Activated CD4-positive, alpha-beta T cell treated with anti-CD3 and anti-CD28 coated beads for 4 hours (primary cell): ENCODE measurements around the gene ARTN.
A peak's percentile ranks its signal among the peaks of the same experiment; 100 is the strongest.

Experiments
- DNase-seq, 2 donors: peaks; one replicate each; pipeline ENCODE4 v3.0.0-alpha.2; 2020

ARTN gene

DNA sequence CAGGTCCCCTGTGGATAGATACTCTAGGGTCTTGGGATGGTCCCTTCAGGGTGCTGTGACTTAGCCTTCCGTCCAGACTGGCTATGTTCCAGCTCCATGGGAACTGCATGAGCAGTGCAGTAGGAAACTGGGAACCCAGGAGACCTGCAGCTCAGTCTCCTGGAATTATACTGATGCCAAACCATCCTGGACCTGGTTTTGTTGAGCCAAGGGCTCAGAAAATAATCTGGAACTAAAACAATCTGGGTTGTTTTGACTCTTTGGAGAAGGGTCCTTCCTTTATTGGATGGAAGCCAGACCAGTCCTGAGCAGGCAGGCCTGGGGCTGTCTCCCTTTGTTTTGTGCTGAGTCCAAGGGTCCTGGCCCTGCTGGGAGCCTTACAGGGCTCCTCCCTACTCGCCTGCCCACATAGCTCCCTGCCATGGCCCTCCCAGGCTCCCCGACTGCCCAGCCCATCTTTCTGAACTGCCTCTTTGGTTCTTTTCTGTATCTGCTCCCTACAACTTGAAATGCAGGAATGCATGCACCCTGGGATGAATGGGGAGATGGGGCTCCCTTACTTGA is 14.4 kb downstream of the ARTN start:
- no peak for DNase-seq

DNA sequence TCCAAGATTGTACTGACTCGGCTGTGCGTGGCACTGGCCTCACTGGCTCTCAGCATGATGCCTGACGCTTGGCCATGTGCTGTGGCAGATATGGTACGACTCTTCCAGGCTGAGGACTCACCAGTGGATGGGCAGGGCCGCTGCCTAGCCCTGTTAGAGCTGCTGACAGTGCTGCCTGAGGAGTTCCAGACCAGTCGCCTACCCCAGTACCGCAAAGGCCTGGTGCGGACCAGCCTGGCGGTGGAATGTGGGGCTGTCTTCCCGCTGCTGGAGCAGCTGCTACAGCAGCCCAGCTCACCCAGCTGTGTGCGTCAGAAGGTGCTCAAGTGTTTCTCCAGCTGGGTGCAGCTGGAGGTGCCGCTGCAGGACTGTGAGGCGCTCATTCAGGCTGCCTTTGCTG is 16.1 kb downstream of the ARTN start:
- DNase-seq: no peak

DNA sequence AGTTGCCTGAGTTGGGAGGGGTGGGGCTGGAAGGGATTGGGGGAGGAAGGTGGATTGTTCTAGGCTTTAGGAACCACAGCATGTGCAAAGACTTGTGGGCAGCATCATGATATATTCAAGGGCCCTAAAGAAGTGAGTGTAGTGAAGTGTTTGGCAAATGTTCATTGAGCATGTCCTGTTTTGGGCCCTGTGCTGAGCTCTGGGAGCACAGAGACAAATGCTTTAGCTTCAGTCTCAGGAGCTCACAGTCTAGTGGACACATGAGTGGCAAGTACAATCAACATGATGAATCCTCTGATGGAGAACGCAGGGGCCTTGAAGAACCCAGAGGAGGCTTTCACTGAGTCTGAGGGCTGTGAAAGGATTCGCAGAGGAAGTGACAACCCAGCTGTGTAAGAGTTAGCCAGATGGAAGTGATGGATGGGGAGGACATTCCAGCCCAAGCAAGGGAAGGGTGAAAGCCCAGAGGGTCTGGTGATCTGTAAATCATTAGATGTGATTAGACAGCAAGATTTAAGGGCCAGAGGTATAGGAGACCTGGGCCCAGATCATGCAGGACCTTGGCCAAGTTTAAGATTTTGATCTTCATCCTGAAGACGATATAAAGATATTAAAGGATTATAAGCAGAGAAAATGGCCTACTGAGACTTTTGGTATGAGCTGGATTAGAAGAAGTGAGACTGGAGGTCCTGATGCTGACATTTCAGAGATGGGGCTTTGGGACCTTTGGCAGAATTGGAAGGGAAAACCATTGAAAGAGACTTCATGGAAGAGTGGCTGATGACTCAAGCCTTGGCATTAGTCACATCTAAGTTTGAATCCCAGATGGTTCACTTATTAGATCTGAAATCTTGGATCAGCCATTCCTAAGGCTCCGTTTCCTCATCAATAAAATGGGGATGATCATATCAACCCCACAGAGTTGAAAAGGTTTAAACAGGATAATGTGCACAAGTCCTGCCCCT is 17.7 kb downstream of the ARTN start:
- DNase-seq: no peak

DNA sequence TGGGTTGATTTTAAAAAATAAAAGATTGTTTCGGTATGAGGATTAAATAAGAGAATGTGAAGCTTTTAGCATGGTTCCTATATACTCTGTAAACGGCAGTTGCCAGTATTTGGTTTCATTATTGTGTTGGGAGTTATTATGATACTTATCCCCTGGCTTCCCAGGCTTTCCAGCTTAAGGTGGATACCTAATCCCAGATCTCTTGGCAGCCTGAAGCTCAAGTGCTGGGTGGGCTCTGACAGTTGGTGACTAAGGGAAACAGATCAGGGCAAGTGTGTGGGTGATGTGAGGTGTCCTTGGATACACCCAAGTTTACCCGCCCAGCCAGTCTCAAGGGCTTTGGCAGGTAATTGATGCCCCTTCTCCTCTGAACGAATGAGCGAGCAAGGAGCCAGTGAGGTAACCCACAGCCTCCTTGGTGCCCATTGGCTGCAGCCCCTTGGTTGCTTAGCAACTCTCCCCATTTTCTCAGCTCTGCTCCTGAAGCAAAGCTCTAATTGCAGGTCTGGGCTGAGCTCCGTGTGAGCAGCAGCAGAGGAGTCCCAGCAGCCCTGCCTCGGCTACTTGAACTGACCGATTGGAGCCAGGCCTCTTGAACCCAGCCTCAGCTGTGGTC is 19.2 kb downstream of the ARTN start:
- no peak for DNase-seq

DNA sequence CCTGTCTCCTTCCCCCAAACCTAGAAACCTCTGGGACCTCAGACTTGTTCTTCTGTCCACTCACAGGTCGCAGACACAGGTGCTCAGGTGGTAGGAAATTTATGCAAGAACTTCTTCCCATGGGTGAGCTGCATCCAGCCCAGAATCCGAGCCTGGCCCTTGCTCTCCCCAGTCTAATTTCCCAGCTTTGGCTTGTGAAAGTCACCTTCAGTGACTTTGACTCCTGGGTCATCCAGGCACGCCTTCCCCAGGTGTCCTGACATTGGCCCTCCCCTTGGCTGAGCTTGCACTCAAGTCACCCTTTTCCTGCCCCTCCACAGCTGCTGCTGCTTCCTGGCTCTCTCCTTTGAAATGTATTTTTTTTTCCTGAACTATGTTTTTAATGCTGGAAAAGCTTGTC is 19.8 kb downstream of the ARTN start:
- DNase-seq: no peak

DNA sequence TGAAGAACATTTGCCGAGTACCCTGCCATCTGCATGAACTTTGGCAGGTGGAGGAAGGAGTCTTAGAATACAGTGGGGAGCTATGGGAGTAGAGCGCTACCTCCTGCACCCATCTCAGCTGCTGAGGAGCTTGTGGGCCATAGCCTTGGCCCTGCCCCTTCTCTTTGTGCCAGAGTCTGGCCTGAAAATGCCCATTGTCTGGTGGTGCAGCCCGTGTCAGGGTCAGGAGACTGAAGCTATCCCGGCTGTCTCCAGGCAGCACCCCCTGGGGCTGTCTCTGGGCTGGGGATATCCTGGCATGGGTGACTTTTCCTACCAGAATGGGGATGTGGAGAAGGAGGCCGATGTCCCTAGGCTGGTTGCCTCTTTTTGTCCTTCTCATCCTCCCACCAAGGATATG is 20.4 kb downstream of the ARTN start:
- no peak for DNase-seq

DNA sequence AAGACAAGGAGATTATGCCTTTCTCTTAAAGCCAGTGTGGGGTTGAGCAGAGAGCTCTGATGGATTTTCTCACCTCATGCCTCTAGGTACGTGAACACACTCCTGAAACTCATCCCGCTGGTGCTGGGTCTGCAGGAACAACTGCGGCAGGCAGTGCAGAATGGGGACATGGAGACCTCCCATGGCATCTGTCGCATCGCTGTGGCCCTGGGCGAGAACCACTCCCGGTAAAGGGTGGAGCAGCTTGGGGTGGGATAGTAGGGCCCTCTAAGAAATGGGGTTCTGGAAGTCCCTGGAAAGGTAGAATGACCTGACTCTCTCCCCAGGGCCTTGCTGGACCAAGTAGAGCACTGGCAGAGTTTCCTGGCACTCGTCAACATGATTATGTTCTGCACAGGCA is 22.6 kb downstream of the ARTN start:
- no peak for DNase-seq

DNA sequence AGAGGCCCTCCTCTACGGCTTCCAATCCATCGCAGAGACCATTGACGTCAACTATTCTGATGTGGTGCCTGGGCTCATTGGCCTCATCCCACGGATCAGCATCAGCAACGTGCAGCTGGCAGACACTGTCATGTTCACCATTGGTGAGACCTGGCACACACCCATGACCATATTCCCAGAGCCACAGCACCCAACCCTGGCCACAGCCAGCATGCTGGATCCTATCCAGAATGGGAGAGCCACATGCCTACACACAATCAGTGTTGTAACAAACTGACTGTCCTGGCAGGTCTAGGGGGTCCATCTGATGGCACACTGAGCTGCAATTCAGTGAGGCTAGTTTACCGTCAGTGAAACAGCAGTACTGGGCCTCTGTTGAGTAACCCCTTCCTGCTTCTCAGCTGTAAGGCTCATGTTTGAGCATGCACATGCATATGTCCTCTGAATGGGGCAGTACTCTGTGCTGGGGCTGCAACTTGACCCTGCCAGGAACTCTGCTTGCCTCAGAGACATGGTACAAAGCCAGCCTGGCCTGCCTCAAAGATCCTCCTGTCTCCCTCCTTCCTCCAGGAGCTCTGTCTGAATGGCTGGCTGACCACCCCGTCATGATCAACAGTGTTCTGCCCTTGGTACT is 23.9 kb downstream of the ARTN start:
- no peak for DNase-seq

DNA sequence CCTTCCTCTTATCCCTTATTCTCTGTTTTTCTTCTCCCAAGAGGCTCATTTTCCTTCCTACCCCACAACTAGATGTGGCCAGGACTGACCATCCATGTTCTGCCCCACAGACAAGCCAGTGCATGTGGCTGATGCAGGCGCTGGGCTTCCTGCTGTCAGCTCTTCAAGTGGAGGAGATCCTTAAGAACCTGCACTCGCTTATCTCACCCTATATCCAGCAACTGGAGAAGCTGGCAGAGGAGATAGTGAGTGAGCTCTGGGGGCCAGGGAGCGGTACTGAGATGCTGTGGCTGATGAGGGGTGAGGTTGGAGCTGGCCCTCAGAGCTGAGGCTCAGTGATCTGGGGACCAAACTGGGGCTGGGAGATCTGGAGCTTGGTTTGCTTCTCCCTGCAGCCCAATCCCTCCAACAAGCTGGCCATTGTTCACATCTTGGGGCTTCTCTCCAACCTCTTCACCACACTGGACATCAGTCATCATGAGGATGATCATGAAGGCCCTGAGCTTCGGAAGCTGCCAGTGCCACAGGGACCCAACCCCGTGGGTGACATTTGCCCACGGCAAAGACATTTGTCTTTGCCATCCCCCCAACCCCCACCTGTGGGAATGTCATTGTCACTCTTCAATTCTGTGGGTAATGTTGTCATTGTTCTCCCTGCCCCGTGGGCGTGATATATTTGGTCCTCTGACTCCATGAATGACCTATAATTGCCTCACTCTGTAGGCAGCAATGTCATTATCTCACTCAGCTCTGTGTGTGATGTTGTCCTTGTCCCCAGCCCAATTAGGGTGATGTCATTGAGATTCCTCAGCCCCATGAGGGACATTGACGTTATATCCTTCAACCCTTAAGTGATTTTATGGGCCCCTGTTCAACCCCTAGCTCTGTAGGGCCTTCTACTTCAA is 25.0 kb downstream of the ARTN start:
- DNase-seq: no peak

DNA sequence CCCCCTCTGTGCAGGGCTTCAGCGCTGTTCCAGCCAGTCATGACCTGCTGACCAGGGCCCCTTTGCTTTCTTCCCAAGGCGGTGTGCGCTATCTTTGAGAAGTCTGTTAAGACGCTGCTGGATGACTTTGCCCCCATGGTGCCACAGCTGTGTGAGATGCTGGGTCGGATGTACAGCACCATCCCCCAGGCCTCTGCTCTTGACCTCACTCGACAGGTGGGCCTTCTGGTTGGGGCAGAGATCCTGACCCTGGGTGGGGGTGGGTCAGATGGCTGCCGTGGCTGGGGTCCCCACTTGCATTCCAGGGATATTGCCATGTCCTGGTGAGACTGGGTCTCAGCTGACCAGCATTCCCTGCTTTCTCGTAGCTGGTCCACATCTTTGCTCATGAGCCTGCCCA is 27.2 kb downstream of the ARTN start:
- DNase-seq: no peak

DNA sequence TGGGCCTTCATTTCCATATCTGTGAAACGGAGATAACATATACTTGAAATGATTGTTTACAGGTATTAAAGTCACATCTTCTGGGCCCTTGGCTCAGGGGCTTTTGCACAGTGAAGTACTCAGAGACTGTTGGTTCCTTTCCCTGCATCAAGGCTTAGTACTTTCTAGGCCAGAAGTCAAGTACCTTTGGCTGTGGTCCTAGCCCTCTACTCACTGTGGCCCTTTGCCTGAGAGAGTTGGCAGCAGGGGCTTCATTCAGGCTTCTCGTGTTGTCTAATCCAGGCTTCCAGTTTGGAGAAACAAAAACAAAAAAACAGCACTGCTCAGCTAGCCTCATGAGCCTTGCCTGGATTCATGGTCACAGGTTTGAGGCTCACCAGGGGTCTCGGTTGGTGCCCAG is 28.1 kb downstream of the ARTN start:
- DNase-seq: no peak

DNA sequence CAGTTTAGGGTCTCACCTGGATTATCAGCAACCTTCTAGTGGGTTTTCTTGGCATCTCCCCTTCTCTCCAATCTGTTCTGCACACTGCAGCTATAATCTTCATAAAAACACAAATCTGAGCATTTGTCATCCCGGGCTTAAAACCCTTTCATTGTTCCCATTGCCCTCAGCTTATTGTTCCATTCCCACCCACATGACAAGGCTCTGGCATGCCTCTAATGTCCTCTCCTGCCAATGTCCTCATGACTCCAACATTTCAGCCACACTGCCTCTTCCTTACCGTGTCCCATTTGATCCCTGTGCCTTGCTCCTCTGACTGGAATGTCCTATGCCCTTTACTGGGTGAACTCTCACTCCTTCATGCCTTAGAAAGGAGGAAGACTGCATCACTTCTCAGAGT is 28.7 kb downstream of the ARTN start:
- no peak for DNase-seq

DNA sequence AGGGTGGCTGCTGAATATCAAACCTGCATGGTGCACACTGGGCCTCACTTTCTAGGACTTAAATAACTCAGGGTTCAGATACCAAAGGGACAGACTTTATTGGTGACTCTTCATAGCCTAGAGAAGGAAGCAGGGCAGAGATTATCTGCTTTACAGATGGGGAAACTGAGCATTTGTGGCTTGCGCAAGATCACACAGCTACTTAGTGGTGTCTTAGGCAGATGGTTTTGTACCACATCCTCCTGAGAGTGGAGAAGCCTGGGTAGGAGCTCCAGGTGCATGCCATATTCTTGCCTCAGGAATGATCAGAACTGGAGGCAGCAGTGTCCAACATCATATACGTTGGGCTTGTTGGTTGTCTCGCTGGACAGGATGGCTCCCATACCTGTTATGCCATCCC is 29.4 kb downstream of the ARTN start:
- DNase-seq: no peak

DNA sequence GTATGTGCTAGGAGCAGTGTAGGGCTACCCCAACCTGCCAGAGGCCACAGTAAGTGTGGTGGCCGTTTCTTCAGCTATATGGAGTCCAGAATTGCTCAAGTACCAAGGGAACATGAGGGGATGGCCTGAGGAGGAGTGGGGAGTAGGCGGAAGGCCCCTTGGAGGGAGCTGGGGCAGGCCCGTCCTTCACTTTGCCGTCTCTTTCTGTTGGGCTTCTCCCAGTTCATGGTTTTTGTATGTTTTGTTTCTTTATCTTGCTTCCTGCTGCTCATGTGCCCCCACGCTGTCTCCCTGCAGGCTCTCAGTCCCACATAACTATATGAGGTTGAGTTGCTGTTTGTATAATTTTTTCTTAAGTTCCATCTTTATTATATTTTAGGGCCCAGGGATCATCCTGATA is 30.3 kb downstream of the ARTN start:
- DNase-seq: no peak

DNA sequence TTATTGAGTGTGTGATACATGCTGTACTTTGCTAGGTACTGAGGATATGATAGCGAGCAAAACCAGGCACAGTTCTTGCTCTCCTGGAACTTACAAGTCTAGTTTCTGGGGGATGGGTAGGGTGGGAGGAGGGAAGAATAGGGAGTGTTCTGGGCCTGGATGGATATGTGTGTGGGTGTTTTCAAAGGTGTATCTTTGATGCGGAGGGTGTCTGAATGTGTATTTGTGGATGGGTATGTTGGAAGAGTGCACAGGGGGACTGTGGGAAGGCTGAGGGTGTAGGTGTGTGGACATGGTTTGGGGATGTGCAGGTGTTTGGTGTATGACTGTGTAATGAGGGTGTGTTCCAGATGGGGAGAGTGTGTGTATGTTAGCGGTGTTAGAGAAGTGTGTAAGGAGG is 31.7 kb downstream of the ARTN start:
- no peak for DNase-seq

DNA sequence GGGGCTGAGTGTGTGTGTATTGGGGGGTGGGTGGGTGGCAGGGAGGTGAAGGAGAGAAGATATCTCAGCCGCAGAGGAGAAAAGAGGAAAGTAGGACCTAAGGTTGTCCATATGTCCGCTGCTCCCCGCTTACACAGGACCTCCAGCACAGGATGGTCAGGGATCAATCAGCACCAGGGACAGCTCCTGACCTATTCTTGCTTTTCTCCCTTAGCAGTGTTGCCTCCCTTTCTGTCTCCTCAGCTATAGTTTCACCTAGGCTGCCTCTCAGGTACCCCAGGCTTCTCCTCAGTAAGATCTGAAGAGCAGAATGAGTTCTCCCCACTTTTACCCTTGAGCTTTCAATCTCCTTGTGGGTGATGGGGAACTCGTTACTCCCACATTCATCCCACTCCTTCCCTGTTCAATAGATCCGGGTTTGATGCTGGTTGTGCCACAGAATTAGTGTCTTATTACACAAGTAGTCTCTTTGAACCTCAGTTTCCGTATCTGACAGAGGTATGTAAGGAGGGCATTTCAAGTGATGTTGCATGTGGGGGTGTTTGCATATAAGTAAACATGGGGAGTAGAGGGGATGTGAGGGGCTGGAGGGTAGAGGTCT is 34.8 kb downstream of the ARTN start:
- DNase-seq: no peak

DNA sequence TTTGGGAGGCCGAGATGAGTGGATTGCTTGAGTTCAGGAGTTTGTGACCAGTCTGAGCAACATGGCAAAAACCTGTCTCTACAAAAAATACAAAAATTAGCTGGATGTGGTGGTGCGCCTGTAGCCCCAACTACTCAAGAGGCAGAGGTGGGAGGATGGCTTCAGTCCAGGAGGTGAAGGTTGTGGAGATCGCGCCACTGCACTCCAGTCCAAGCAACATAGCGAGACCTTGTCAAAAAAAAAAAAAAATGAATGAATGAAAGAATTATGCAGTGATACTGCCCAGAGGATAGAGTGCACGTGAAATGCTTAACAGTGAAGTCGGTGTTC is 35.8 kb downstream of the ARTN start:
- no peak for DNase-seq

DNA sequence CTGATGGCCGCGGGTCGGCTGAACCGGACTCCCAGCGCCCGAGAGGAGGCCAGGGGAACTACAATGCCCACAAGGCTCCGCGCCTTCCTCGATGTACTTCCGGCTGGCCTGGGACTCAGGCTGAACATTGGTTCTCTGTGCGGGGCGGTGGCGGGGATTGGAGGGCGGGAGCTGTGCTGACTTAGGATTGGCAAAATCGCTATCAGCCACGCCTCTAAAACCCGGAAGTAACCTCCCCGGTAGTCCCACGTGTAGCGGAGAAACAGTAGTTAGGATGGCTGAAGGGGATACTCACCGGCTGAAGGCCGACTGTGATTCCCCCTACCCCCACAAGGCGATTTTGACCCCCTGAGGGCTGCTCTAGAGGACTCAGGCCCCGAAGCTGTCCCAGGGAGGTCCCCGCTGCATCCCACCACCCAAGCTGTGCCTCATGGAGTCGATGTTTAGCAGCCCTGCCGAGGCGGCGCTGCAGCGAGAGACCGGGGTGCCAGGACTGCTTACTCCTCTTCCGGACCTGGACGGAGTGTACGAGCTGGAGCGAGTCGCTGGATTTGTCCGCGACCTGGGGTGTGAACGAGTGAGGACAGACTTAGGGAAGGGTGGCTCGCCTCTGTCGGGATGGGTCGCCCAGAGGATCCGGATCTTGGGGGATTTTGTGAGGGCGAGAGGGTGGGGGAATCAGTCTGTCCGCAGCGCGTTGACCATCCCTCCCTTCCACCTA is 36.3 kb downstream of the ARTN start, which contains the start of gene DPH2:
Gene DPH2 (plus strand): TSS at position 265 of the 721 bp plus-strand sequence. CDS start 166 bp downstream, at position 431.
- peak; percentile 95 to 96 for DNase-seq

DNA sequence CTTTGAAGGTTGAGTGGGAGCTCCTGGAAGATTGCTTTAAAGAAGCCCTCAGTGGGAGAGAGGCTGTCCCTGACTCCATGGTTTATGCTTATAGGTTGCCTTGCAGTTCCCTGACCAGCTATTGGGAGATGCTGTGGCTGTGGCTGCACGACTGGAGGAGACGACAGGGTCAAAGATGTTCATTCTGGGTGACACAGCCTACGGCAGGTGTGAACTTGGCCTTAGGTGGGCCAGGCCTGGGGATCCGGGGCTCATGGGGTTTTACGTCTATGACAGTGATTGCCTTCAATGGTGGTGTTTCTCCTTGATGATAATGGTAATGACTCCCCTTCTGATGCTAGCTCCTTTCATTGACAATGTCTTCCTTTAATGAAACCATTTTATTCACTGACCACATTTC is 36.9 kb downstream of the ARTN start:
- DNase-seq: no peak

DNA sequence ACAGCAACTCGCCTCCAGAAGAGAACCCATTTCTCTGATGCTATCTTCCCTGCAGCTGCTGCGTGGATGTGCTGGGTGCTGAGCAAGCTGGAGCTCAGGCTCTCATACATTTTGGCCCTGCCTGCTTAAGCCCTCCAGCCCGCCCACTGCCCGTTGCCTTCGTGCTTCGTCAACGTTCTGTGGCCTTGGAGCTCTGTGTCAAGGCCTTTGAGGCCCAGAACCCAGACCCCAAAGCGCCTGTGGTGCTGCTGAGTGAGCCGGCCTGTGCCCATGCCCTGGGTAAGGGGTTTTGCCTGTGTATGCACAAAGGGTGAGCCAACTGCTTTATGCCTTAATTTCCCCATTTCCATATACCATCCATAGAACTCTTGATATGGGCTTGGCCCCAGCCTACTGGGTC is 37.3 kb downstream of the ARTN start:
- no peak for DNase-seq

DNA sequence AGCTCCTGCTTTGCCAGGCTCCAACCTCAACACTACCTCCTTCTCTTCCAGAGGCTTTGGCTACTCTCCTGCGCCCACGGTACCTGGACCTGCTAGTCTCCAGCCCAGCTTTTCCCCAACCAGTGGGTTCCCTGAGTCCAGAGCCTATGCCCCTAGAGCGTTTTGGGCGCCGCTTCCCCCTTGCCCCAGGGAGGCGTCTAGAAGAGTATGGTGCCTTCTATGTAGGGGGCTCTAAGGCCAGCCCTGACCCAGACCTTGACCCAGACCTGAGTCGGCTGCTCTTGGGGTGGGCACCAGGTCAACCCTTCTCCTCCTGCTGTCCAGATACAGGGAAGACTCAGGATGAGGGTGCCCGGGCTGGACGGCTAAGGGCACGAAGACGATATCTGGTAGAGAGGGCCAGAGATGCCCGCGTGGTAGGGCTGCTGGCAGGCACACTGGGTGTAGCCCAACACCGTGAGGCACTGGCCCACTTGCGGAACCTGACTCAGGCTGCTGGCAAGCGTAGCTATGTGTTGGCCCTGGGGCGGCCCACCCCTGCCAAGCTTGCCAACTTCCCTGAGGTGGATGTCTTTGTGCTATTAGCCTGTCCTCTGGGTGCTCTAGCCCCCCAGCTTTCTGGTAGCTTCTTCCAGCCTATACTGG is 37.9 kb downstream of the ARTN start:
- no peak for DNase-seq
